GM21526 (cell line): ENCODE results near the gene ZFAND3.

Experiments used
- ATAC-seq: cut with Tn5 transposase; IDR thresholded peaks from one replicate; pipeline ENCODE4 v1.9.1; 2021; ENCODE audit warnings: moderate library complexity; ENCODE audit not compliant: unreplicated experiment, low FRiP score

Gene ZFAND3

DNA sequence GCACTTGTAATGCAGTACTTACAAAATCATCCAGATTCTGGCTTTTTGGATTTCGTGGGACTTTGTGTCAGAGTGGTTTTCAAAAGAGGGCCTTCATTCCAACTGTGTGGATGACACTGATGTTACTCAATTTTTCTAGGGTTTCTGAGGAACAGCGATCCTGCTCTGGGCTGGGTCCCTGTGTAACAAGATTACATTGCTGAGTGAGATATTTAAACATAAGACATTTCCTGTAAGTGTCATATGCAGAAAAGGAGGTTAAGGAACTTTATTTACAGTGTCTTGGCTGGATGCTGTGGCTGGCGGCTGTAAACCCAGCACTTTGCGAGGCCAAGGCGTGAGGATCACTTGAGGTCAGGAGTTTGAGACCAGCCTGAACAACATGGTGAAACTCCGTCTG is 6.7 kb downstream of the ZFAND3 start:
- no peak for ATAC-seq

DNA sequence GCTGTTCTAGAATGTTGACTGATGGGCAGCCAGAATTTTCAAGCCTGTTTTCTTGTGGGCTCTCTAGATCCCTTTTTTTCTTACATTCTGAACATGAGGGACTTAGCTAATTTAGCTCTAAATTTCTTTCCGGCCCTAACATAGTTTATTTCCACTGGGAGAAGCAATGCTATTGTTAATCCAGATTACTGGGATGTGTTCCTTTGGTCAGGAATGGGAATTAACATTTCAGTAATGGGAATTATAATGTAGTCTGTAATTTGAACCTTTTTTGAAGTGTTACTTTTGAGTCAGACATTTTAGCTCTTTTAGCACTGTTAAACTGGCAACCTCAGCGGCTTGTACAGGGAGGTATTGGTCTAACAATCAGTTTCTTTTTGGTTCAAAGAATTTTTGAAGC is 7.5 kb downstream of the ZFAND3 start:
- ATAC-seq, result no peak

- no peak for ATAC-seq
Measured at GRCh38 chr6:37827603-37828265, 8.2 kb downstream of the ZFAND3 start.

DNA sequence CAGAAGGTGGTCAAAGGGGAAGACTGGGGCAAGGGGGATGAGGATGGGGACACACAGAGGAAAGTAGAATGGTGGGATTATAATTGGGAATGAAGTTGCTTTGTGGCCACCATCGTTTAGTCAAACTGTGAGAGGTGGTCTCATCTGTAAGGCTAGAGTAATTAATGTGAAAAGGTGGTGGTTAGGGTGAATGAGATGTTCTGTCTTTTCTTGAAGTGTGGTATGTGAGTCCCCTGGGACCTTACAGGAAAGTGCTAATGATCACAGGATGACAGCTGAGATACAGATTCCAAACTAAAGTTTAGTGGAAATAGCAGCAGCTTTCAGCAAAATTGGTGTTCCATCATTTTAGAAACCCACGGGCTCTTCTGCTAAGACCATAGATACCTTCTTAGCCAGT is 10.7 kb downstream of the ZFAND3 start:
- no peak for ATAC-seq

- no peak for ATAC-seq
Measured at GRCh38 chr6:37831457-37831856, 11.9 kb downstream of the ZFAND3 start.

DNA sequence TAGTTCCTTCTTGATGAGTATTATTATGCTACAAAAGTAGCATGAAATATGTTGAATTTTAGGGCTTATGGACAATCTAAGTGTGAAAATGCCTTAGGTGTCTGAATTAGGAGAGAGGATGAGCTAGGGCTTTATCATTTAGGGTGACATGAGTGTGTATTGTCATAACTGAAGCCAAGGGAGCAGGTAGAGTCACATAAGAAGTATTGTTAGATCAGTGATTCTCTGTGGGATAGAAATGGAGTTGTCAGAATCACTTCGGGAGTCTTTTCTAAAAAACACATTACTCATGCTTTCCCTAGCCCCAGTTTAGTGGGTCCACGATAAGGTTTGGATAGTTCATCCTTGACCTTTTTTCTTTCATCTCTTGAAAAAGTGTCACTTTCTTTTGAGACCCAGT is 16.4 kb downstream of the ZFAND3 start:
- ATAC-seq, result no peak

DNA sequence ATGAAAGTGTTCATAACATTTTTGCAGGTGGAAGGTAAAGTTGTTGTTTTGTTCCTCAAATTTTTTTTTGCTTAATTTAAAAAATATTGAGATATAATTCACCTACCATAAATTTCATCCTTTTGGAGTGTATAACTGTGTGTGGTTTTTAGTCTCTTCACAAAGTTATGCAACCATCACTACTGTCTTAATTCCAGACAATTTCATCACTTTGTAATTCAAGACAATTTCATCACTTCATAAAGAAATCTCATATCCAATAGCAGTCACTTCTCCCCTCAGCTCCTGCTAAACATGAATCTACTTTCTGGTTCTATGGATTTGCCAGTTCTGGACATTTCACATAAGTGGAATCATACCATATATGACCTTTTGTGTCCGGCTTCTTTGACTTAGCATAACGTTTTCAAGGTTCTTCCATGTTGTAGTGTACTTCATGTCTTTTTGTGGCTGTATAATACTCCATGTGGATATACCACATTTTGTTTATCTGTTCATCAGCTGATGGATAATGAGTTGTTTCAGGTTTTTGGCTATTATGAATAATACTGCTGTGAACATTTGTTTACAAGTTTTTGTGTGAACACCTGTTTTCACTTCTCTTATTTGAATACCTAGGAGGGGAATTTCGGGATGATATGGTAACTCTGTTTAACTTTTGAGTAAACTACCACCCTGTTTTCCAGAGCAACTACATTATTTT is 18.8 kb downstream of the ZFAND3 start:
- ATAC-seq, result no peak

DNA sequence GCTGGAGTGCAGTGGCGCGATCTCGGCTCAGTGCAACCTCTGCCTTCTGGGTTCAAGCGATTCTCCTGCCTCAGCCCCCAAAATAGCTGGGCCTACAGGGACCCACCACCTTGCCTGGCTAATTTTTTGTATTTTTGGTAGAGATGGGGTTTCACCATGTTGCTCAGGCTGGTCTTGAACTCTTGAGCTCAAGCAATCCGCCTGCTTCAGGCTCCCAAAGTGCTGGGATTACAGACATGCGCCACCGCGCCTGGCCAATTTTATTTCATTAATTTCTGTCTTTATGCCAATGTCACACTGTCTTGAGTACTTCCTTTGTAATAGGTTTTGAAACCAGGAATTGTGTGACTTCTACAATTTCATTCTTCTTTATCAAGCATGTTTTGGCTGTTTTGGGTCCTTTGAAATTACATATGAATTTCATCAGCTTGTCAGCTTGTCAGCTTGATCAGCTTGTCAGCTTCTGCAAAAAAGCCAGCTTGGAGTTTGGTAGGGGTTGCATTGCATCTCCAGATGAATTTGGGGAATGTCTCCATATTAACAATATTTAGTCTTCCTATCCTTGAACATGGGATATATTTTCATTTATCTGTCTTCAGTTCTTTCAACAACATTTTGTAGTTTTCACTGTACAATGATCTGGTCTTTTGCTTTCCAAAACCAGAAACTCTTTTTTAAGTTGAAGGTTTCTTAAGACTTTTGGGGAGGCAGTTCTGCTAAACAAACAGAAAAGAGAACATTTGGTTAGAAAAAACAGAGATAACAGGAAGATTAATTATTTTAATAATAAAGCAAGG is 20.8 kb downstream of the ZFAND3 start:
- ATAC-seq, result no peak

GRCh38 chr6:37840940-37841300 is 21.4 kb downstream of the ZFAND3 start:
- no peak for ATAC-seq

DNA sequence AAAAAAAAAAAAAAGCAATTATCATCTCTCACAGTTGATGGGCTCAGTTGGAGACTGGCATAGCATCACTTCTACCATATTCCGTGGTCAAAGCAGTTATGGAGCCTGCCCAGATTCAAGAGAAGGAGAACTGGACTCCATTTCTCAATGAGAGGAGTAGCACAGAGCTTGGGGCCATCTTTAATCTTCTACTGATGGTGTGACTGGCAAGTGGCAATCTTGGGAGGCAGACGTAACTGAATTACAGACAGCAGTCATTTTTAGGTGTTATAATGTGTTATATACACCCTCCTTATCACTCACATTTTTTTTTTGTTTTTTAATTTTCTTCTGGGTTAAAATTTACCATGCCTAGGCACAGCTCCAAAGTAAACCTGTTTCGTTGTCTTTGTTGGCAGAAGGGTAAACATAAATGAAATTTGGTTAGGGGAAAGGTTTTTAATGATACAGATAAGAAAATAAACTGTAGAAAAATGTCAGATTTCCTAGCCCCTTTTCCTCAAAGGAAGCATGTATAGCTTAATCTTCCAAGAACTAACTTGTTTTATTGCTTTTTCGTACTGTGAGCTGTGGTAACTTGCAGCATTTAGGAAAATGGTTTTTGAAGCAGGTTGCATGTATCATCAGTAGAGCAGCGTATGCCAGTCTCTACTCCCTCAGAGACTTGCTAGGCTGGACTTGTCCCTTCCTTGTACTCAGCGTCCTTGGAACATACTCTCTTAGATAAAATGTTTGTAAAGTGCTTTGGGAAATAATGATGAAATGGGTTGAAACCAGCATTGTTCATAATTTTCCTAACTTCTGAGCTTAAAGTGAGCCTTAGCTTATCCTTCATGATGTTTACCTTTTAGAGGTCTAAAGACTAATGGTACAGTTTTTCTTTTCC is 25.7 kb downstream of the ZFAND3 start:
- no peak for ATAC-seq

DNA sequence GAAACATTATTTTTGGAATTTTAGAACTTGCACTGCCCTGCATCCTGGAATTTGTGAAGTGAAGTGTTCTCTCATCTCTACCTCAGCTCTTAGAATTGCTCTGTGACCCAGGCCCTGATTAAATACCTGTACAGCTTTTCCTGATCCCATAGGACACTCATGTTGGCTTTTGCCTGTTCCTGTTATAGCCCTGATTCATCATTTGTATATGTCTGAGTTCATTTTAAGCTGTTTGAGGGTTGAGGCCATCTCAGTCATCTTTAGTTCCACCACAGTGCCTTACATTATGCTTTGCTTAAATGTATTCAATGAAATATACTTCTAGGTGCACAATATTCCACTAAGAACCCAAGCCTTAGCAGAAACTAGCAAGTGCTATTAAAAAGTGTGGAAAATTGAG is 26.4 kb downstream of the ZFAND3 start:
- ATAC-seq, result no peak

DNA sequence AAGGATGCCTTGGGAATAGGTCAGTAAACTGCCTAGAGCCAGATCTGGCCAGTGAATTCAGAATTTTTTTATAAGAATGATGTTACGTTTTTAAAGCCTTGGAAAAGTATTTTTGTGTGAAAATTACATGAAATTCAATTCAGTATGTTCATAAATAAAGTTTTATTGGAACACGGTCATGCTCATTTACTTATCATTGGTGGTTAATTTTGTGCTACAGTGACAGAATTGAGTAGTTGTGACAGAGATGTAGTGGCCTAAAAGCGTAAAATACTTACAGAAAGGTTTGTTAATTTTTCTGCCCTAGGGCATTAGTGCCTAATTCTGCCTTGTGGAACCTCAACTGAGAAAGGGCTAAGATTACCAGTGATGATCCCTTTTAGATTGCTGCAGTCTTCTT is 28.2 kb downstream of the ZFAND3 start:
- ATAC-seq, result no peak

DNA sequence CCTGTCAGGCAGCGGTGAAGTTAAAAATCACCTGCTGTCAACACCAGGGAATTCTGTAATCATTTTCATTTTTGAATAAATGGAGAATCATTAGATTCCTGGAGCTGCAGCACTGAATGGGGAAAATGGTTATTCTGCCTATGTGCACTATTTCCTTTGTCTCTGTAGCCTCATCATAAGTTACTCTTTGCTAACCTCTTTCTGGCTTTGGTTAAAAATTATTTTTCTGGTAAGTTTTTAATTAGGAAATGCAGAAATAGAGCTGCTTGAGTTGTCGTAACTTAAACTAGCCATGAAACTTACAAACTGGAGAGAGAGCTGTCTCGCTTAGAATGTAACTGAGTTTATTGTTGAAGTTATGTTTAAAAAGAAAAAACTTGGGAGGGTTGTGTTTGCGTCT is 28.8 kb downstream of the ZFAND3 start:
- ATAC-seq, result no peak

GRCh38 chr6:37850260-37850659 is 30.7 kb downstream of the ZFAND3 start:
- ATAC-seq, result no peak

GRCh38 chr6:37850728-37851285 is 31.3 kb downstream of the ZFAND3 start:
- no peak for ATAC-seq

DNA sequence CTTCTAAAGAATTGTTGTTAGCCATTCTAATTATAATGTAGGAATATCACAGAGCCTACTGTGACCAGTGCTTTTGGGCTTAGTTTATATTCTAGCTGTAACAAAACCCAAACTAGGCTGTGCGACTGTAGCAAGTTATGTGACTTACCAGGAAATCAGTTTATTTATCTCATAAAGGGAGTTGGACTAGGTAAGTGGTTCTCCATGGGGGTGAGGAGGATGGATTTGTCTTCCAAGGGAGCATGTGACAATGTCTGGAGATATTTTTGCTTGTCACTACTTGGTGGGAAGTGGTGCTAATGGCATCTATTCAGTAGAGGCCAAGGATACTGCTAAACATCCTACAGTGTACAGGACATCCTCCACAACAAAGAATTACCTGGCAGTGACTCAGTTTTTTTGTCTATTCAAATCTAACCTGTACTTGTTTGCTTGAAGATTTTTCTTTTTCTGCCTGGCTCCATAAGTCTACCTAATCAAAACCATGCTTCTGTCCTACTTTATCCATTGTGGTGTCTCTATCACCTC is 32.5 kb downstream of the ZFAND3 start:
- ATAC-seq, result no peak

DNA sequence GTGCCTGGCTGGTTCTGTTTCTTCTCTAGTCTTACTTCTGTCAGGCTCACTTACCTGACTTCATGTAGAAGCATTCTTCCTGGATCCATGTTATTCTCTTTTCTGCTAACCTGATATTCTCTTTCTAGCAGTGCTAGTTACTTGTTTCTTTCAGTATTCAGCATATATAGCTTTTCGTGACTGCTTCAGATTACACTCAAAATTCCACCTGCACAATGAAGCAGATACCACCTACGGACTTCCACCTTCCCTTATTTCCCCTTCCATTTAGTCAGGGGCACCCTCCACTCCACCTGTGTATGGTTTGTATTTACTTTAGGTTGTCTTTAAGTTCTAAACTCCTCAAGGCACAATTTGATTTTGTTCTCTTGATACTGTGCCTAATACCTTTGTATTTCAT is 36.8 kb downstream of the ZFAND3 start:
- no peak for ATAC-seq

DNA sequence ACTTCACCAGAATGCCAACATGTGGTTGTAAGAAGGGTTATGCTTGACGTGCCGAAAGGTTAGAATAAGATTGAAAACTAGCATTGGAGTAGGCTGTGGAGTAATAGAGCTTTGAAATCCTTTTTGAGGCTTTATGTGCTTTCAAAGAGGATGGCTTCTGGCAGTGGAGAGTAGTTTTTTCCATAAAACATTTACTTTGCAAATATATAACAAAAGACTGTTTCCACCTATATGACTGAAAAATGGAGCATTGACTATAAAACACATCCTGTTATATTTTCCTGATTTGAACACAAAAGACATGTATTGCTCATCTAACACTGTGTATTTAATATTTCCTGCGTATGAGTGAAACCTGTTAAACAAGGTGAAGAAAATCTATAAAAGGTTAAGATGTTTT is 38.8 kb downstream of the ZFAND3 start:
- ATAC-seq, result no peak

DNA sequence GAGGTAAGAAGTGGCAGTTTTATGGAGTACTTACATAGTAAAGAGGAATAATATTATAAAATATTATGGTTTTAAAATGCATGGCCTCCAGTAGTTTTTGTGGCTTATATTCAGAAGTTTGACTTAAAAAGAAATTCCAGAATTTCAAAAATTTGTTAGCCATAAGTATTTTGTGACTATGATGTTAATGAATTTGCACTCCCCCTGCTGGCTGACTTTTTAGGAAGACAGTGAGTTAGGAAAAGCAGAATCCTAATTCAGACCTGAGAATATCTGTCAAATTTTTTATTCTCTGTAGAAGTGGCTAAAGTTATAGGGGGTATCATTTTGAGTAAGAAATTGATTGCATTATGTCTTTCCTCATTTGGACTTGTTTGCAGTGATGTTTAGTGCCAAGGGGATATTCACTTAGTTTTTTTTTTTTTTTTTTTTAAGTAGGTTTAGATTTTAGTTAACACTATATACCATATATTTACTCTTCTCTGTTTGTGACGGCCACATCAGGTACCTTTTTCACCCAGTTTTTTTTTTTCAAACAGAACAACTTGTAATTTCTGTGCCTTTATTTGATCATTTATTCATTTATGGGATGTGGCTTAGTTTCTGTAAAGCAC is 40.8 kb downstream of the ZFAND3 start:
- no peak for ATAC-seq

DNA sequence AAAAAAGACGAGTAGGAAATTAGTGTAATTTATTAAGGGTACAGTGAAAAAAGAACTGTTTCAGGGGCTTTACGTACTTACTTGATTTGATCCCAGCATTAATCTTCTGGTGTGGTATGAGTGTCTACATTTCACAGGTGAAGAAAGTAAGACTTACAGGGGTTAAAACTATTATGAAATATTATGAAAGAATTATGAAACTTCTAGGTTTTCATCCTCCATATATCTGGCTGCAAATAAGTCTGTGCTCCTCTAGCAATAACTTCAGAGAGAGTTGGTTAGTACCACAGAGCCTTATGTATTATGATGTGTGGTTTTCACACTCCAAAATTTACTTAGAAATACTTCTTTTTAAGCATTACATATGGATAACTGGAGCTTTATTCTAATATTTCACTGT is 41.9 kb downstream of the ZFAND3 start:
- ATAC-seq, result no peak
